Femur (tissue), 1 donor: Measurements from ENCODE around the gene FTCD.
"Not testable (repeated sequence)": the region's sequence is repeated elsewhere in the genome, so short reads cannot be mapped to it uniquely, and the experiment has no call there.

Experiments
- DNase-seq: peaks from one replicate; pipeline ENCODE4 v3.0.0-alpha.2; 2017

FTCD gene

GRCh38 chr21:46155514-46156377, at the start of gene FTCD:
Gene FTCD (minus strand): TSS chr21:46155579. CDS start chr21:46155523, 56 bp downstream.
- peak; percentile 19 for DNase-seq

GRCh38 chr21:46205166-46205565, 49.8 kb upstream of the FTCD start:
- no peak for DNase-seq

- no peak for DNase-seq
Observed at GRCh38 chr21:46203203-46203600, 47.8 kb upstream of the FTCD start.

GRCh38 chr21:46202592-46203202, 47.3 kb upstream of the FTCD start:
- DNase-seq: no peak

GRCh38 chr21:46200877-46201803, 45.8 kb upstream of the FTCD start:
- not testable (repeated sequence) for DNase-seq

- DNase-seq: no peak
Observed at GRCh38 chr21:46199436-46200373, 44.3 kb upstream of the FTCD start.

- no peak for DNase-seq
Observed at GRCh38 chr21:46196733-46197132, 41.4 kb upstream of the FTCD start.

GRCh38 chr21:46195595-46196195, 40.3 kb upstream of the FTCD start:
- no peak for DNase-seq

GRCh38 chr21:46194374-46195334, 39.3 kb upstream of the FTCD start:
- no peak for DNase-seq

GRCh38 chr21:46193829-46194373, 38.5 kb upstream of the FTCD start:
- no peak for DNase-seq

- DNase-seq: no peak
Observed at GRCh38 chr21:46191686-46192575, 36.6 kb upstream of the FTCD start.

- DNase-seq: no peak
Observed at GRCh38 chr21:46191257-46191685, 35.9 kb upstream of the FTCD start.

- DNase-seq: no peak
Observed at GRCh38 chr21:46190491-46191131, 35.2 kb upstream of the FTCD start.

- no peak for DNase-seq
Observed at GRCh38 chr21:46189959-46190490, 34.6 kb upstream of the FTCD start.

- no peak for DNase-seq
Observed at GRCh38 chr21:46189213-46189958, 34.0 kb upstream of the FTCD start.

GRCh38 chr21:46188226-46189212, 33.1 kb upstream of the FTCD start:
- no peak for DNase-seq
